HG02870 (cell line): ENCODE data around the gene LSAMP.

Experiments used
- ATAC-seq: cut with Tn5 transposase; IDR thresholded peaks from one replicate; pipeline ENCODE4 v1.9.1; 2021; ENCODE audit warnings: mild to moderate bottlenecking, moderate library complexity; ENCODE audit not compliant: unreplicated experiment

LSAMP gene

GRCh38 chr3:115916866-115917265, 528.4 kb downstream of the LSAMP start:
- ATAC-seq: no peak

- ATAC-seq: no peak
Measured at GRCh38 chr3:115915061-115915460, 530.2 kb downstream of the LSAMP start.

- no peak for ATAC-seq
Measured at GRCh38 chr3:115913069-115913686, 532.1 kb downstream of the LSAMP start.

GRCh38 chr3:115912372-115912771, 532.9 kb downstream of the LSAMP start:
- no peak for ATAC-seq

- no peak for ATAC-seq
Measured at GRCh38 chr3:115905871-115906270, 539.4 kb downstream of the LSAMP start.

- no peak for ATAC-seq
Measured at GRCh38 chr3:115903843-115904242, 541.4 kb downstream of the LSAMP start.

- ATAC-seq: no peak
Measured at GRCh38 chr3:115901008-115901407, 544.3 kb downstream of the LSAMP start.

- ATAC-seq: no peak
Measured at GRCh38 chr3:115899535-115899934, 545.8 kb downstream of the LSAMP start.

- ATAC-seq: no peak
Measured at GRCh38 chr3:115898656-115899410, 546.5 kb downstream of the LSAMP start.

- no peak for ATAC-seq
Measured at GRCh38 chr3:115891006-115891636, 554.2 kb downstream of the LSAMP start.

- ATAC-seq: no peak
Measured at GRCh38 chr3:115890579-115890978, 554.7 kb downstream of the LSAMP start.

- no peak for ATAC-seq
Measured at GRCh38 chr3:115885621-115886020, 559.7 kb downstream of the LSAMP start.

- ATAC-seq: no peak
Measured at GRCh38 chr3:115877615-115877899, 567.7 kb downstream of the LSAMP start.

- ATAC-seq: no peak
Measured at GRCh38 chr3:115876876-115877614, 568.2 kb downstream of the LSAMP start.

GRCh38 chr3:115875460-115875859, 569.8 kb downstream of the LSAMP start:
- ATAC-seq: no peak

GRCh38 chr3:115871735-115872134, 573.6 kb downstream of the LSAMP start:
- no peak for ATAC-seq

- ATAC-seq: no peak
Measured at GRCh38 chr3:115864911-115865310, 580.4 kb downstream of the LSAMP start.

GRCh38 chr3:115862849-115863248, 582.4 kb downstream of the LSAMP start:
- ATAC-seq: no peak

GRCh38 chr3:115862099-115862498, 583.2 kb downstream of the LSAMP start:
- ATAC-seq: no peak

- ATAC-seq: no peak
Measured at GRCh38 chr3:115861166-115861733, 584.0 kb downstream of the LSAMP start.

GRCh38 chr3:115860766-115861165, 584.5 kb downstream of the LSAMP start:
- no peak for ATAC-seq
